Left kidney (tissue), 2 donors: ENCODE measurements around the gene LHPP. TPM values are rescaled to one million over a fixed set of nuclear protein-coding genes. Genes with fewer than 3 reads are reported as not detected.

Source experiments
- DNase-seq: peaks from one replicate; pipeline ENCODE4 v3.0.0-alpha.2; 2013
- polyA plus RNA-seq: library from polyadenylated mRNA; unstranded; fragments of 120-200 nt; gene quantifications from one replicate; pipeline ENCODE4 v1.2.1, GENCODE V29; 2013; ENCODE audit not compliant: insufficient read length

Gene LHPP
- polyA plus RNA-seq, 1 donor: 17.9 TPM

- no peak for DNase-seq
Measured at GRCh38 chr10:124520558-124521428, 59.2 kb downstream of the LHPP start.

- no peak for DNase-seq
Measured at GRCh38 chr10:124521429-124521871, 59.8 kb downstream of the LHPP start.

GRCh38 chr10:124522131-124522932, 60.7 kb downstream of the LHPP start:
- DNase-seq: no peak

GRCh38 chr10:124522933-124523871, 61.6 kb downstream of the LHPP start:
- no peak for DNase-seq

GRCh38 chr10:124523901-124524300, 62.3 kb downstream of the LHPP start:
- DNase-seq: no peak

GRCh38 chr10:124524991-124525653, 63.5 kb downstream of the LHPP start:
- no peak for DNase-seq

GRCh38 chr10:124525751-124526600, 64.4 kb downstream of the LHPP start:
- no peak for DNase-seq

- no peak for DNase-seq
Measured at GRCh38 chr10:124526621-124527267, 65.1 kb downstream of the LHPP start.

- DNase-seq: no peak
Measured at GRCh38 chr10:124527874-124528395, 66.3 kb downstream of the LHPP start.

GRCh38 chr10:124529661-124530214, 68.1 kb downstream of the LHPP start:
- DNase-seq: no peak

- DNase-seq: peak; percentile 79
Measured at GRCh38 chr10:124530215-124530665, 68.6 kb downstream of the LHPP start.

- no peak for DNase-seq
Measured at GRCh38 chr10:124530816-124531215, 69.2 kb downstream of the LHPP start.

- DNase-seq: no peak
Measured at GRCh38 chr10:124532106-124532641, 70.6 kb downstream of the LHPP start.

GRCh38 chr10:124532788-124533187, 71.2 kb downstream of the LHPP start:
- no peak for DNase-seq

- no peak for DNase-seq
Measured at GRCh38 chr10:124533266-124533665, 71.6 kb downstream of the LHPP start.

GRCh38 chr10:124534231-124534798, 72.7 kb downstream of the LHPP start:
- no peak for DNase-seq

GRCh38 chr10:124534826-124535601, 73.4 kb downstream of the LHPP start:
- no peak for DNase-seq
